Measurements from ENCODE around the gene FNDC3A.
A peak's percentile ranks its signal among the peaks of the same experiment; 100 is the strongest.

The FNDC3A gene

DNA sequence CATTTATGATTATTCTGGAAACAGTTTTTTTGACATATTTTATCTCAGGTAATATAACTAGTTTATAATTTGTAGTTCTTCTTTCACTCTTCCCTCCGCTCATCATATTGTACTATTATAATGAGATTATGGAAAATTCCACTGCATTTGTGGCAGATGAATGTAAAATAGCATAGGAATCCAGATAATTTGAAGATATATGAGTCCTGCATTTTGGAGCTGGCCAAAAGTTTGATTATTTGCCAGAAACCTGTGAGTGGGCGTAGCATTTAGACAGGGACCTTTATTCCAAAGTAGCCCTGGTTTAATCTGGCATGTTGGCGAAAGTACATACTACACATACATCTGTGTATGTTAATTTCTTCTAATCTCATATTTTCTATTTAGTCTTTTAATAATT, 65.2 kb downstream of the FNDC3A start:
- TF ChIP-seq CTCF (conservative IDR thresholded peaks at IDR 0.05; ENCODE audit: low read depth, low read length), result no peak
- H3K4me3 ChIP-seq (ENCODE audit: low read length), result no peak overlapping the region
- DNase-seq (ENCODE audit: low read depth), result no peak

DNA sequence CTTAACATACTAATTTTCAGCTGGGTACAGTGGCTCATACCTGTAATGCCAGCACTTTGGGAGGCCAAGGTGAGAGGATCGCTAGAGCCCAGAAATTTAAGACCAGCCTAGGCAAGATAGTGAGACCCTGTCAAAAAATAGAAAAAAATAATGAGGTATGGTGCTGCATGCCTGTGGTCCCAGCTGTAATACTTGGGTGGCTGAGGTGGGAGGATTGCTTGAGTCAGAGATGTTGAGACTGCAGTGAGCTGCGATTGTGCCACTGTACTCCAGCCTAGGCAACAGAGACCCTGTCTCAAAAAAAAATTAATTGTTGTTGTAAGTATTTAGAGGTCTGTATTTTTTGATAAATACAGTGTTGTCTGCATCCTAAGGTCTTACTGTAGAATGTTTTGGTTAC, 66.8 kb downstream of the FNDC3A start:
- no peak overlapping the region for H3K4me3 ChIP-seq (ENCODE audit: low read length)
- DNase-seq (ENCODE audit: low read depth), result no peak

DNA sequence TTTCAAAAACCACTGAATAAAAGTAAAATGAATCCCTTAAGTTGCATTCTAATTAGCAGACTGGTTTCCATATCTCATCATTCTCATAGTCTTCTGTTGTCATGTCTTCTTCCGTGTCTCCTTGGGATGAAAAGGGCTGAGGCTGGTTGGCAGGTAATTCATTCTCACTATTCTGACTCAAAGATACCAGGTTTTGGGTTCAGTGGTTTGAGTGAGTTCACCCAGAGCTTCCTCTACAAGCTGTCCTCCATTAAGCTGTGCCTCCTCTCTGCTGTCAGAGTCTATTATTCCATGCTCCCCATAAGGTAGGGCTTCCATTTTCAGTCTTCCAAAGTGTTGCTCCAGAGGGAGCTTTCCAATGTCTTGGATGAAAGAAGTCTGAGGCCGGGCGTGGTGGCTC, 68.3 kb downstream of the FNDC3A start:
- no peak for DNase-seq (ENCODE audit: low read depth)
- no peak for TF ChIP-seq CTCF (conservative IDR thresholded peaks at IDR 0.05; ENCODE audit: low read depth, low read length)
- no peak overlapping the region for H3K4me3 ChIP-seq (ENCODE audit: low read length)

More for the DNA sequence above, 66.8 kb downstream of the FNDC3A start:
- no peak for TF ChIP-seq CTCF (conservative IDR thresholded peaks at IDR 0.05; ENCODE audit: low read depth, low read length)

- no peak overlapping the region for H3K4me3 ChIP-seq (ENCODE audit: low read length)
- no peak for TF ChIP-seq CTCF (conservative IDR thresholded peaks at IDR 0.05; ENCODE audit: low read depth, low read length)
- DNase-seq (ENCODE audit: low read depth), result no peak
These were observed 69.1 kb downstream of the FNDC3A start for GRCh38 chr13:49044836-49045235.

- H3K4me3 ChIP-seq (ENCODE audit: low read length), result no peak overlapping the region
- DNase-seq (ENCODE audit: low read depth), result peak; percentile 3
- TF ChIP-seq CTCF (conservative IDR thresholded peaks at IDR 0.05; ENCODE audit: low read depth, low read length), result no peak
These were observed 70.3 kb downstream of the FNDC3A start for GRCh38 chr13:49046002-49046401.

DNA sequence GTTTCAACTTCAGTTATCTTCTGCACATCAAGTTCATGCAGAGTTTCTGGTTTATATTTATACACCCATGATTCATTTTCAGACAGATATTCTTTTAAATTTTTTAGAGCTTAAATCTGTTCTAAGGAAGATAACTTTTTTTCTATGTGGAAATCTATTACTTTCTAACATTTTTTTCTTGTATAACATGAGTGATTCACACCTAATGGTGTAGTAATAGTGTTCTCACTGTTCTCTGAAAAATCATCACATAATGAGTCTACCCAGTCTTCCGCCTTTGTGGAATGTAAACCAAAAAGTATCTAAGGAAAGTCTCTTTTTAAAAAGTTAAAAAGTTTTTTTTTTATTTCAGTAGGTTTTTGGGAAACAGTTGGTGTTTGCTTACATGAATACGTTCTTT, 70.8 kb downstream of the FNDC3A start:
- no peak for DNase-seq (ENCODE audit: low read depth)
- no peak for TF ChIP-seq CTCF (conservative IDR thresholded peaks at IDR 0.05; ENCODE audit: low read depth, low read length)
- H3K4me3 ChIP-seq (ENCODE audit: low read length), result no peak overlapping the region

GRCh38 chr13:49052813-49053212, 77.1 kb downstream of the FNDC3A start:
- H3K4me3 ChIP-seq (ENCODE audit: low read length), result no peak overlapping the region
- TF ChIP-seq CTCF (conservative IDR thresholded peaks at IDR 0.05; ENCODE audit: low read depth, low read length), result no peak
- peak; percentile 9 for DNase-seq (ENCODE audit: low read depth)

Data from retinal pigment epithelial cell (primary cell).